Heart left ventricle (tissue), 13 donors: Measurements from ENCODE around the gene WWC1.

Experiments
- POLR2A ChIP-seq, 2 donors: fragments of 450-650 bp; IDR thresholded peaks; one replicate each; pipeline ENCODE4 v1.6.1; 2017; ENCODE audit warnings: antibody characterized with exemption in 2 of 2, mild to moderate bottlenecking in 2 of 2, moderate library complexity in 2 of 2
- TF ChIP-seq, protein P1 (sequence below), 12 donors: fragments of 200-600 bp; sonication (generic) in 4 of 12; IDR thresholded peaks; one replicate each; pipeline versions ENCODE4 v1.5.0 to v1.8.0; 2018 to 2022; ENCODE audit warnings: antibody characterized with exemption in 12 of 12, mild to moderate bottlenecking in 5 of 12
- donor health status: ischemic (EF 13 %, LVEDD 7.1; RV severe dilation, severe dysfunction).
- donor health status: DM: no; HTN: yes; CAD: no.
- donor health status: DM: no; HTN: no; CAD: no.
- donor health status: ischemic (EF 25% LVEDD 6.9; RV normal size, moderate dysfunction).
- donor health status: ischemic (EF 25% LVEDD 5.7; RV mildly dilated, moderate dysfunction).
- donor health status: ischemic (EF 35%, LVEDD 5.7; RV mildly dilated, moderate dysfunction).
- donor health status: nonischemic (EF 11% LVEDD 7.7; RV severe dilation, severe dysfunction).
- donor health status: DM: yes; HTN: yes; CAD: no.
- donor health status: PGD.
- donor health status: ischemic (EF 29% LVEDD 5.4; RV normal size, mild dysfunction).
- donor health status: nonischemic (EF 23%, LVEDD 6.1; RV moderate dilation, normal function).

DNA sequence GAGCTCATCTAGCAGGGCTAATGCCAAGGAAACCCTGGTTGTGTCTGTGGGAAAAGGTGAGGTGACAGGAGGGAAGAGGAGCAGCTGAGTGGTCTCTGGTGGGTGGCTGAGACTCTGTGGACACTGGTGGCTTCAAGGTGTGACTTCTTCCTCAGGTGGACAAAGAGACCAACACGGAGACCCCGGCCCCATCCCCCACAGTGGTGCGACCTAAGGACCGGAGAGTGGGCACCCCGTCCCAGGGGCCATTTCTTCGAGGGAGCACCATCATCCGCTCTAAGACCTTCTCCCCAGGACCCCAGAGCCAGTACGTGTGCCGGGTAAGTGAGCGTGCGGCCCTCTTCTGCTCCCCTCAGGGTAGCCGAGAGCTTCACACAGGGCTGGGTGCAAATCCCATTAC, 163.8 kb downstream of the WWC1 start:
- TF ChIP-seq, protein P1, sequence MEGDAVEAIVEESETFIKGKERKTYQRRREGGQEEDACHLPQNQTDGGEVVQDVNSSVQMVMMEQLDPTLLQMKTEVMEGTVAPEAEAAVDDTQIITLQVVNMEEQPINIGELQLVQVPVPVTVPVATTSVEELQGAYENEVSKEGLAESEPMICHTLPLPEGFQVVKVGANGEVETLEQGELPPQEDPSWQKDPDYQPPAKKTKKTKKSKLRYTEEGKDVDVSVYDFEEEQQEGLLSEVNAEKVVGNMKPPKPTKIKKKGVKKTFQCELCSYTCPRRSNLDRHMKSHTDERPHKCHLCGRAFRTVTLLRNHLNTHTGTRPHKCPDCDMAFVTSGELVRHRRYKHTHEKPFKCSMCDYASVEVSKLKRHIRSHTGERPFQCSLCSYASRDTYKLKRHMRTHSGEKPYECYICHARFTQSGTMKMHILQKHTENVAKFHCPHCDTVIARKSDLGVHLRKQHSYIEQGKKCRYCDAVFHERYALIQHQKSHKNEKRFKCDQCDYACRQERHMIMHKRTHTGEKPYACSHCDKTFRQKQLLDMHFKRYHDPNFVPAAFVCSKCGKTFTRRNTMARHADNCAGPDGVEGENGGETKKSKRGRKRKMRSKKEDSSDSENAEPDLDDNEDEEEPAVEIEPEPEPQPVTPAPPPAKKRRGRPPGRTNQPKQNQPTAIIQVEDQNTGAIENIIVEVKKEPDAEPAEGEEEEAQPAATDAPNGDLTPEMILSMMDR (IDR thresholded peaks at IDR 0.05), result no peak
- TF ChIP-seq POLR2A (IDR thresholded peaks at IDR 0.05), result no peak
